H9 (cell line): ENCODE results near the gene MS4A6E. TPM values are rescaled to one million over a fixed set of nuclear protein-coding genes. Genes with fewer than 3 reads are reported as not detected.

Source experiments
- DNase-seq: peaks from one replicate; pipeline ENCODE4 v3.0.0-alpha.2; 2017
- H2AFZ ChIP-seq: one replicate; pipeline ENCODE4 v1.6.1; 2013; ENCODE audit warnings: mild to moderate bottlenecking, low read length, control low read depth, moderate library complexity
- H2AK5ac ChIP-seq: 2 replicates; pipeline ENCODE4 v1.6.1; 2013; ENCODE audit warnings: low read length, control low read depth, mixed read lengths; ENCODE audit not compliant: insufficient read length
- H2BK120ac ChIP-seq: one replicate; pipeline ENCODE4 v1.6.1; 2013; ENCODE audit warnings: low read depth, mild to moderate bottlenecking, low read length, control low read depth, inconsistent platforms; ENCODE audit not compliant: poor library complexity, severe bottlenecking
- H2BK12ac ChIP-seq: 2 replicates; pipeline ENCODE4 v1.6.1; 2013; ENCODE audit warnings: low read length, control low read depth, mixed read lengths, low read depth; ENCODE audit not compliant: insufficient read length
- H2BK15ac ChIP-seq: 2 replicates; pipeline ENCODE4 v1.6.1; 2013; ENCODE audit warnings: low read depth, low read length, control low read depth
- H2BK20ac ChIP-seq: one replicate; pipeline ENCODE4 v1.6.1; 2013; ENCODE audit warnings: low read depth, mild to moderate bottlenecking, low read length, control low read depth, inconsistent platforms; ENCODE audit not compliant: poor library complexity, severe bottlenecking
- H2BK5ac ChIP-seq: 2 replicates; pipeline ENCODE4 v1.6.1; 2013; ENCODE audit warnings: low read length, control low read depth, mixed read lengths; ENCODE audit not compliant: insufficient read length
- H3K14ac ChIP-seq: 2 replicates; pipeline ENCODE4 v1.6.1; 2013; ENCODE audit warnings: low read length, control low read depth; ENCODE audit not compliant: insufficient read depth
- H3K18ac ChIP-seq: 2 replicates; pipeline ENCODE4 v1.6.1; 2013; ENCODE audit warnings: low read depth, mild to moderate bottlenecking, mixed read lengths, low read length, control low read depth; ENCODE audit not compliant: insufficient read length
- H3K23ac ChIP-seq: 2 replicates; pipeline ENCODE4 v1.6.1; 2013; ENCODE audit warnings: low read length, control low read depth, mixed read lengths, low read depth; ENCODE audit not compliant: insufficient read length
- H3K23me2 ChIP-seq: 2 replicates; pipeline ENCODE4 v1.6.1; 2013; ENCODE audit warnings: low read depth, mild to moderate bottlenecking, mixed read lengths, low read length, control low read depth; ENCODE audit not compliant: insufficient read length, poor library complexity, severe bottlenecking
- H3K27ac ChIP-seq: 2 replicates; pipeline ENCODE4 v1.5.1; 2013; ENCODE audit warnings: low read length, control low read depth, mixed read lengths, low read depth; ENCODE audit not compliant: insufficient read length
- H3K27me3 ChIP-seq: 2 replicates; pipeline ENCODE4 v1.6.1; 2013; ENCODE audit warnings: low read length, control low read depth, inconsistent platforms; ENCODE audit not compliant: insufficient read depth
- H3K4ac ChIP-seq: 2 replicates; pipeline ENCODE4 v1.6.1; 2013; ENCODE audit warnings: low read depth, mild to moderate bottlenecking, control low read depth, inconsistent platforms, low read length, moderate library complexity
- H3K4me1 ChIP-seq: 2 replicates; pipeline ENCODE4 v1.6.1; 2013; ENCODE audit warnings: low read length, control low read depth, inconsistent platforms; ENCODE audit not compliant: insufficient read depth
- H3K4me2 ChIP-seq: 2 replicates; pipeline ENCODE4 v1.6.1; 2013; ENCODE audit warnings: low read length, control low read depth, mixed read lengths; ENCODE audit not compliant: insufficient read length, insufficient read depth
- H3K56ac ChIP-seq: 2 replicates; pipeline ENCODE4 v1.6.1; 2013; ENCODE audit warnings: low read depth, mild to moderate bottlenecking, mixed read lengths, low read length, control low read depth; ENCODE audit not compliant: insufficient read length
- H3K79me1 ChIP-seq: 2 replicates; pipeline ENCODE4 v1.6.1; 2013; ENCODE audit warnings: low read depth, mild to moderate bottlenecking, moderate library complexity, low read length, control low read depth, inconsistent platforms; ENCODE audit not compliant: insufficient read depth, poor library complexity, severe bottlenecking
- H3K79me2 ChIP-seq: 2 replicates; pipeline ENCODE4 v1.6.1; 2013; ENCODE audit warnings: low read length, control low read depth, inconsistent platforms; ENCODE audit not compliant: insufficient read depth
- H3K9ac ChIP-seq: 2 replicates; pipeline ENCODE4 v1.6.1; 2013; ENCODE audit warnings: low read length, control low read depth, mixed read lengths; ENCODE audit not compliant: insufficient read length; ENCODE audit errors: extremely low read depth
- H3K9me3 ChIP-seq: one replicate; pipeline ENCODE4 v1.6.1; 2013; ENCODE audit warnings: low read depth, low read length, inconsistent platforms; ENCODE audit not compliant: control insufficient read depth
- H3T11ph ChIP-seq: one replicate; pipeline ENCODE4 v1.6.1; 2013; ENCODE audit warnings: mild to moderate bottlenecking, low read length, control low read depth, inconsistent platforms
- H4K20me1 ChIP-seq: one replicate; pipeline ENCODE4 v1.6.1; 2013; ENCODE audit not compliant: control insufficient read depth, insufficient read length, insufficient read depth
- H4K5ac ChIP-seq: 2 replicates; pipeline ENCODE4 v1.6.1; 2013; ENCODE audit warnings: low read depth, mild to moderate bottlenecking, mixed read lengths, low read length, control low read depth; ENCODE audit not compliant: insufficient read length
- H4K8ac ChIP-seq: replicated peaks from 2 replicates; pipeline ENCODE4 v1.6.1; 2013; ENCODE audit warnings: low read length, control low read depth, mixed read lengths, low read depth; ENCODE audit not compliant: insufficient read length
- H4K91ac ChIP-seq: 2 replicates; pipeline ENCODE4 v1.6.1; 2013; ENCODE audit warnings: low read depth, mild to moderate bottlenecking, moderate library complexity, mixed read lengths, low read length, control low read depth; ENCODE audit not compliant: insufficient read length
- H3K27ac Mint-ChIP-seq, 3 experiments: 2 replicates in 2 of 3; 3 replicates in 1 of 3; pipeline ENCODE4 v1.8.0; 2020 to 2021; ENCODE audit warnings: mixed read lengths in 3 of 3, mild to moderate bottlenecking in 1 of 3, moderate library complexity in 1 of 3
- H3K27me3 Mint-ChIP-seq: 2 replicates; pipeline ENCODE4 v1.8.0; 2021; ENCODE audit warnings: low read depth, mild to moderate bottlenecking, moderate library complexity, mixed read lengths
- H3K36me3 Mint-ChIP-seq, 3 experiments: 2 replicates in 2 of 3; 3 replicates in 1 of 3; pipeline ENCODE4 v1.8.0; 2020 to 2021; ENCODE audit warnings: low read depth in 3 of 3, mixed read lengths in 3 of 3; ENCODE audit not compliant: insufficient read depth in 1 of 3
- H3K4me1 Mint-ChIP-seq, 2 experiments: 2 replicates each; pipeline ENCODE4 v1.8.0; 2020; ENCODE audit warnings: mixed read lengths in 2 of 2
- H3K4me3 Mint-ChIP-seq, 2 experiments: 2 replicates in 1 of 2; 3 replicates in 1 of 2; pipeline ENCODE4 v1.8.0; 2020 to 2021; ENCODE audit warnings: mild to moderate bottlenecking in 2 of 2, mixed read lengths in 2 of 2, moderate library complexity in 1 of 2
- H3K9me3 Mint-ChIP-seq, 2 experiments: 2 replicates in 1 of 2; 3 replicates in 1 of 2; pipeline ENCODE4 v1.8.0; 2020; ENCODE audit warnings: mild to moderate bottlenecking in 2 of 2, mixed read lengths in 2 of 2, moderate library complexity in 1 of 2
- WGBS: extraction: QIAGEN DNeasy Blood & Tissue Kit; methylation state at CpG from one replicate; pipeline ENCODE4 v1.1.7; 2013; ENCODE audit warnings: missing lambda C conversion rate, low lambda C conversion rate, mixed read lengths; ENCODE audit not compliant: insufficient read length; ENCODE audit errors: extremely low coverage; 5-methylcytosine and 5-hydroxymethylcytosine counted together
- total RNA-seq: library from RNA; stranded (reverse); gene quantifications from 2 replicates; pipeline ENCODE4 v1.2.1, GENCODE V29; 2021
- TF ChIP-seq, protein P1 (sequence below): fragments of 200-600 bp; sonication (generic); conservative IDR thresholded peaks from 3 replicates; pipeline ENCODE4 v1.8.0; 2021; ENCODE audit warnings: antibody characterized with exemption, mild to moderate bottlenecking

Gene MS4A6E
- total RNA-seq, 1 experiment from 2014 or later = not detected

GRCh38 chr11:60375316-60375715 is 48.3 kb downstream of the MS4A6E start:
- peaks cover 2 to 7% of the 10 kb centered on the region in 2 experiments; a peak in 2 of 4 replicates for H3K4me1 Mint-ChIP-seq
- no peak overlapping the region for H3K4ac ChIP-seq
- H2BK120ac ChIP-seq = no peak overlapping the region
- H3K4me2 ChIP-seq = no peak overlapping the region
- no peaks in the 10 kb centered on the region for H3K79me2 ChIP-seq
- no peak overlapping the region for H4K8ac ChIP-seq
- H2BK20ac ChIP-seq = no peak overlapping the region
- no peak overlapping the region for H2BK5ac ChIP-seq
- TF ChIP-seq, protein P1, sequence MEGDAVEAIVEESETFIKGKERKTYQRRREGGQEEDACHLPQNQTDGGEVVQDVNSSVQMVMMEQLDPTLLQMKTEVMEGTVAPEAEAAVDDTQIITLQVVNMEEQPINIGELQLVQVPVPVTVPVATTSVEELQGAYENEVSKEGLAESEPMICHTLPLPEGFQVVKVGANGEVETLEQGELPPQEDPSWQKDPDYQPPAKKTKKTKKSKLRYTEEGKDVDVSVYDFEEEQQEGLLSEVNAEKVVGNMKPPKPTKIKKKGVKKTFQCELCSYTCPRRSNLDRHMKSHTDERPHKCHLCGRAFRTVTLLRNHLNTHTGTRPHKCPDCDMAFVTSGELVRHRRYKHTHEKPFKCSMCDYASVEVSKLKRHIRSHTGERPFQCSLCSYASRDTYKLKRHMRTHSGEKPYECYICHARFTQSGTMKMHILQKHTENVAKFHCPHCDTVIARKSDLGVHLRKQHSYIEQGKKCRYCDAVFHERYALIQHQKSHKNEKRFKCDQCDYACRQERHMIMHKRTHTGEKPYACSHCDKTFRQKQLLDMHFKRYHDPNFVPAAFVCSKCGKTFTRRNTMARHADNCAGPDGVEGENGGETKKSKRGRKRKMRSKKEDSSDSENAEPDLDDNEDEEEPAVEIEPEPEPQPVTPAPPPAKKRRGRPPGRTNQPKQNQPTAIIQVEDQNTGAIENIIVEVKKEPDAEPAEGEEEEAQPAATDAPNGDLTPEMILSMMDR = no peak
- H3K27ac Mint-ChIP-seq = no peak overlapping the region
- no peak overlapping the region for H2AFZ ChIP-seq
- H3K18ac ChIP-seq = no peak overlapping the region
- DNase-seq = no peak
- no peak overlapping the region for H4K91ac ChIP-seq
- H3K14ac ChIP-seq = no peak overlapping the region
- no peaks in the 10 kb centered on the region for H4K20me1 ChIP-seq
- H3K23ac ChIP-seq = no peak overlapping the region
- H2AK5ac ChIP-seq = no peak overlapping the region
- H3K23me2 ChIP-seq = no peaks in the 10 kb centered on the region
- H3K27ac ChIP-seq = no peak overlapping the region
- H3K79me1 ChIP-seq = no peaks in the 10 kb centered on the region
- no peaks in the 10 kb centered on the region for H3K27me3 Mint-ChIP-seq
- no CpG with 5 or more reads among the region's 3 CpGs for WGBS
- no peak overlapping the region for H3K56ac ChIP-seq
- no peaks in the 10 kb centered on the region for H3K9me3 ChIP-seq
- no peaks in the 10 kb centered on the region for H3K27me3 ChIP-seq
- no peak overlapping the region for H3K9ac ChIP-seq
- peaks cover 0 to 4% of the 10 kb centered on the region in 2 experiments; a peak in 3 of 5 replicates for H3K9me3 Mint-ChIP-seq
- H3K4me1 ChIP-seq = no peaks in the 10 kb centered on the region
- 0 out of 7 replicates have a peak, but pooled peaks cover 0 to 1% (median 0%) of the 10 kb centered on the region in 3 experiments for H3K36me3 Mint-ChIP-seq
- no peak overlapping the region for H4K5ac ChIP-seq
- H3K4me3 Mint-ChIP-seq = no peak overlapping the region
- H2BK15ac ChIP-seq = no peak overlapping the region
- H2BK12ac ChIP-seq = no peak overlapping the region
- H3T11ph ChIP-seq = no peak overlapping the region
